Body of pancreas (tissue), 4 donors: Measurements from ENCODE around the gene ATG2B. TPM values are rescaled to one million over a fixed set of nuclear protein-coding genes. Genes with fewer than 3 reads are reported as not detected.

Experiments used
- ATAC-seq: fragments of 150-250 bp; one replicate; pipeline ENCODE4 v1.9.1; 2016
- DNase-seq, 4 donors: peaks; one replicate each; pipeline ENCODE4 v3.0.0-alpha.2; 2019
- H3K27ac ChIP-seq, 4 donors: fragments of 200-600 bp; sonication (generic); 1 replicate in 3 of 4; 2 replicates in 1 of 4; pipeline versions ENCODE4 v1.5.1 to v1.6.1; 2016 to 2019; ENCODE audit warnings: mild to moderate bottlenecking in 1 of 4, mixed read lengths in 1 of 4, moderate library complexity in 1 of 4
- H3K27me3 ChIP-seq, 2 donors: fragments of 200-600 bp; sonication (generic); one replicate each; pipeline ENCODE4 v1.6.0; 2016; ENCODE audit warnings: mild to moderate bottlenecking in 1 of 2
- H3K36me3 ChIP-seq, 2 donors: fragments of 200-600 bp; sonication (generic); replicated peaks in 1 of 2; 2 replicates each; pipeline ENCODE4 v1.5.1; 2016; ENCODE audit warnings: low read depth in 2 of 2; ENCODE audit not compliant: insufficient read depth in 1 of 2
- H3K4me1 ChIP-seq: fragments of 200-600 bp; sonication (generic); one replicate; pipeline ENCODE4 v1.6.0; 2016
- H3K4me3 ChIP-seq, 2 donors: fragments of 200-600 bp; sonication (generic); 1 replicate in 1 of 2; 2 replicates in 1 of 2; pipeline ENCODE4 v1.5.1; 2016 to 2019
- H3K9me3 ChIP-seq, 3 donors: fragments of 200-600 bp; sonication (generic); 1 replicate in 2 of 3; 2 replicates in 1 of 3; pipeline ENCODE4 v1.5.1; 2016
- POLR2A ChIP-seq, 3 donors: fragments of 450-650 bp; IDR thresholded peaks; one replicate each; pipeline ENCODE4 v1.6.1; 2016; ENCODE audit warnings: antibody characterized with exemption in 3 of 3, mild to moderate bottlenecking in 2 of 3
- WGBS, 2 donors: methylation state at CpG; one replicate each; pipeline ENCODE4 v1.1.5; 2017; 5-methylcytosine and 5-hydroxymethylcytosine counted together
- intact Hi-C: fragments of 100-400 bp; cut with DNase I; formaldehyde crosslinking; loops from one replicate; pipeline ENCODE4 v1.15.1; 2023
- total RNA-seq, 2 donors: library from RNA; depleted of rRNA; stranded (reverse); fragments of >200 nt; gene quantifications; one replicate each; pipeline ENCODE4 v1.1.0, GENCODE V29; 2016
- TF ChIP-seq, protein P1 (sequence below), 7 experiments: fragments of 450-650 bp in 4 of 7; fragments of 200-600 bp in 3 of 7; sonication (generic) in 3 of 7; IDR thresholded peaks; one replicate each; pipeline ENCODE4 v1.5.1; 2016 to 2019; ENCODE audit warnings: antibody characterized with exemption in 7 of 7

ATG2B gene
- total RNA-seq, 2 donors from 2014 or later, result 26.2 to 51.7 TPM

DNA sequence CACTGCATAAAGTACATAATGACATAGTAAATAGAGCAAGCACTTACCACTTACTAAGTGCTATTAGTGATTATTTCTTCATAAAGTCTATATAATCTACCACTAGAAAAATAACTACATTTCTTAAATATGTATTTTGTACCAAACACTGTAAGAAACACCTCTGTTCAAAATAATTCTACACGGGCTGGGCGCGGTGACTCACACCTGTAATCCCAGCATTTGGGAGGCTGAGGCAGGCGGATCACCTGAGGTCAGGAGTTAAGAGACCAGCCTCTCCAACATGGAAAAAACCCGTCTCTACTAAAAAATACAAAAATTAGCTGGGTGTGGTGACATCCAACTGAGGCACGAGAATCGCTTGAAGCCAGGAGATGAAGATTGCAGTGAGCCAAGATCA is 38.9 kb downstream of the ATG2B start:
- intact Hi-C loops, result no loop called here

DNA sequence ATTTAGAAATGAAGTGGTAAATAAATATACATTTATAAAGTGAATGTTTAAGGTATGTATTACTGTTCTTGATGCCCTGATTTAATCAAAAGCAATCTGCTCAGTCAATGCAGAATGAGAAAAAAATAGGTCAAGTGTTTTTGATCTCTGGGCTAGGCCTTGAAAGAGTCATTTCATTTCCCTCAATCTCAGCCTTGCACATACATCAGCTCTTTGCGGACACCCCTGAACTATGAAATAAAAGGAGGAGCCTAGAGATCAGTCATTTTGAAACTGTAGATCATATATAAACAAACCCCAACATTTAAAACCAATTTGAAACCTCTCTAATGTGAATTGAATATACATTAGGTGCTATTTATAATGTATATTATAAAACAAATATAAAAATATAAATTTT is 42.5 kb downstream of the ATG2B start:
- WGBS, 2 donors, result 84 to 100% methylated on average over 1 of the region's 1 CpG
- ATAC-seq, result no peak
- intact Hi-C loops, result no loop called here

More for the DNA sequence above, 38.9 kb downstream of the ATG2B start:
- ATAC-seq (no peak), DNase-seq (no peak)
- 93 to 94% methylated on average over 7 of the region's 7 CpGs for WGBS, 2 donors
- Histone ChIP-seq H3K36me3 (peaks cover 0 to 27% of the 10 kb centered on the region in 2 donors), H3K4me3 (no peak overlapping the region), H3K27me3 (no peaks in the 10 kb centered on the region), H3K27ac (no peak overlapping the region), H3K4me1 (no peaks in the 10 kb centered on the region), H3K9me3 (no peaks in the 10 kb centered on the region)
- no peak for TF ChIP-seq POLR2A (IDR thresholded peaks at IDR 0.05)
- TF ChIP-seq, protein P1, sequence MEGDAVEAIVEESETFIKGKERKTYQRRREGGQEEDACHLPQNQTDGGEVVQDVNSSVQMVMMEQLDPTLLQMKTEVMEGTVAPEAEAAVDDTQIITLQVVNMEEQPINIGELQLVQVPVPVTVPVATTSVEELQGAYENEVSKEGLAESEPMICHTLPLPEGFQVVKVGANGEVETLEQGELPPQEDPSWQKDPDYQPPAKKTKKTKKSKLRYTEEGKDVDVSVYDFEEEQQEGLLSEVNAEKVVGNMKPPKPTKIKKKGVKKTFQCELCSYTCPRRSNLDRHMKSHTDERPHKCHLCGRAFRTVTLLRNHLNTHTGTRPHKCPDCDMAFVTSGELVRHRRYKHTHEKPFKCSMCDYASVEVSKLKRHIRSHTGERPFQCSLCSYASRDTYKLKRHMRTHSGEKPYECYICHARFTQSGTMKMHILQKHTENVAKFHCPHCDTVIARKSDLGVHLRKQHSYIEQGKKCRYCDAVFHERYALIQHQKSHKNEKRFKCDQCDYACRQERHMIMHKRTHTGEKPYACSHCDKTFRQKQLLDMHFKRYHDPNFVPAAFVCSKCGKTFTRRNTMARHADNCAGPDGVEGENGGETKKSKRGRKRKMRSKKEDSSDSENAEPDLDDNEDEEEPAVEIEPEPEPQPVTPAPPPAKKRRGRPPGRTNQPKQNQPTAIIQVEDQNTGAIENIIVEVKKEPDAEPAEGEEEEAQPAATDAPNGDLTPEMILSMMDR (IDR thresholded peaks at IDR 0.05), result no peak

DNA sequence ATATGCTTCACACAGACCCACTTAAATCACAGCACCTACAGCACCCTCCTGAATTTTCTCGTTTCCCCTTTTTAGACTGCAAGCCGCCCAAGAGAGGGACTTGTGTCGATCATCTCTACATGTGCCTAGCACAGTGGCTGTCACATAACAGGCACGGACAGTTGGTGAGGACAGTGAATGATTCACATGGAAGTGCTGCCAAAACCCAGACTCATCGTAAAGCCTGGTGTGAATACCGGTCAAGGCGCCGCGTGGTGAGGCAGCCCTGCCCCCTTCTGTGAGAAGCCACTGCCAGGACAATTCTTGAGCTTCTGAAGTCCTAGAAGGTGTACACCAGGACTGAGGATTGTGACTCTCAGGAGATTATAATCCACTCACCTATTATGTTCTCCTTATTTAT is 44.3 kb downstream of the ATG2B start:
- Histone ChIP-seq H3K27ac (no peak overlapping the region), H3K27me3 (no peaks in the 10 kb centered on the region), H3K36me3 (peaks cover 0 to 29% of the 10 kb centered on the region in 2 donors), H3K9me3 (no peaks in the 10 kb centered on the region), H3K4me3 (no peak overlapping the region), H3K4me1 (no peaks in the 10 kb centered on the region)
- 90 to 92% methylated on average over 9 of the region's 9 CpGs for WGBS, 2 donors
- intact Hi-C loops, result no loop called here
- TF ChIP-seq POLR2A (IDR thresholded peaks at IDR 0.05), result no peak
- TF ChIP-seq, protein P1 (IDR thresholded peaks at IDR 0.05), result no peak
- DNase-seq (no peak), ATAC-seq (no peak)

More for the DNA sequence above, 42.5 kb downstream of the ATG2B start:
- H3K27ac ChIP-seq, result no peak overlapping the region
- no peak for TF ChIP-seq POLR2A (IDR thresholded peaks at IDR 0.05)
- TF ChIP-seq, protein P1 (IDR thresholded peaks at IDR 0.05), result no peak
- H3K9me3 ChIP-seq, result no peaks in the 10 kb centered on the region
- no peak overlapping the region for H3K4me3 ChIP-seq
- no peak for DNase-seq
- no peaks in the 10 kb centered on the region for H3K27me3 ChIP-seq
- no peaks in the 10 kb centered on the region for H3K4me1 ChIP-seq
- H3K36me3 ChIP-seq, result peaks cover 0 to 27% of the 10 kb centered on the region in 2 donors

DNA sequence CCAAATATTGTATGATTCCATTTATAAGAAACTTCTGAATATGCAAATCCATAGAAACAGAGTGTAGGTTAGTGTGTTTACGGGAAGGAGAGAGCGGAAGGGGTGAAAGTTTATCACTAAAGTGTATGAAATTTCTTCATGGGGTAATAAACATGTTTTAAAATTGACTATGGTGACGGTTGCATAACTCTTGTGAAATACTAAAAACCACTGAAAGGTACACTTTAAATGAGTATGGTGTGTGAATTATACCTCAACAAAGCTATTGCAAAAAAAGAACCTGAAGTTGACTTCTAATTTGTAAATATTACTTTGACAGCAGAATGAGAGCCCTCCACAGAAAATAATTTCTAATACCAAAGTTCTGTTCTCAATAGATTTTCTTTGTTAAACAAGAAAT is 47.1 kb downstream of the ATG2B start:
- no peaks in the 10 kb centered on the region for H3K4me1 ChIP-seq
- intact Hi-C loops, result no loop called here
- no peak overlapping the region for H3K4me3 ChIP-seq
- DNase-seq (no peak), ATAC-seq (no peak)
- TF ChIP-seq POLR2A (IDR thresholded peaks at IDR 0.05), result no peak
- TF ChIP-seq, protein P1 (IDR thresholded peaks at IDR 0.05), result no peak
- no peak overlapping the region for H3K27ac ChIP-seq
- 92 to 97% methylated on average over 3 of the region's 3 CpGs for WGBS, 2 donors
- peaks cover 0 to 18% of the 10 kb centered on the region in 2 donors for H3K36me3 ChIP-seq
- no peaks in the 10 kb centered on the region for H3K9me3 ChIP-seq
- no peaks in the 10 kb centered on the region for H3K27me3 ChIP-seq

DNA sequence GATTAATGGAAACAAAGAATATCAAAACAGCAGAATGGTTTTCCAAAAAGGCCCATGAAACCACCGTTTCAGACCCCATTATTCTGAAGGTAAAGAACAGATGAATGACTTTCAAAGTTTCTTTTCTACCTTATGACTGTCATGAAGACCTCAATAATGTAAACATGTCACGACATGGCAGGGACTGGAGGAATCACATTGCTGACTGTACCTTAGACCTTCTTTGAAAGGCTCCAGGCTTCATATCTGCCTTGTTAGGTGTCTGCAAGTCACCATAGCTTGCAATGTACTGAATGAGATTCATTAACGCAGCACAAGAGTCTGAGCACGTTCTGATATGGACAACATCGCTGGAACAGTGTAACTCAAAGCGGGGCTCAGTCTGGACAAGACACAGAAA is 52.2 kb downstream of the ATG2B start:
- Histone ChIP-seq H3K36me3 (peaks cover 0 to 21% of the 10 kb centered on the region in 2 donors), H3K9me3 (no peaks in the 10 kb centered on the region), H3K4me3 (no peak overlapping the region), H3K27ac (peak overlapping the region in 1 of 4 donors; percentile 69), H3K27me3 (no peaks in the 10 kb centered on the region), H3K4me1 (no peaks in the 10 kb centered on the region)
- DNase-seq, result no peak
- ATAC-seq, result no peak
- 83 to 89% methylated on average over 6 of the region's 6 CpGs for WGBS, 2 donors
- intact Hi-C loops, result no loop called here
- TF ChIP-seq, protein P1 (IDR thresholded peaks at IDR 0.05), result no peak
- no peak for TF ChIP-seq POLR2A (IDR thresholded peaks at IDR 0.05)
